Endothelial cell of umbilical vein (primary cell): ENCODE measurements around the gene CFAP43.

Source experiments
- CTCF ChIP-seq, 2 donors: IDR thresholded peaks; 1 replicate in 1 of 2; 2 replicates in 1 of 2; pipeline ENCODE4 v1.5.1; 2011; ENCODE audit warnings: low read length in 2 of 2, mild to moderate bottlenecking in 2 of 2, moderate library complexity in 2 of 2, control low read depth in 1 of 2, inconsistent platforms in 1 of 2, low read depth in 1 of 2; ENCODE audit not compliant: insufficient read depth in 1 of 2; ENCODE audit errors: extremely low read depth in 1 of 2
- FOS ChIP-seq: IDR thresholded peaks from 2 replicates; pipeline ENCODE4 v1.6.1; 2011; ENCODE audit warnings: mild to moderate bottlenecking, low read length, moderate library complexity, borderline replicate concordance; ENCODE audit not compliant: insufficient read depth
- POLR2A ChIP-seq: IDR thresholded peaks from 2 replicates; pipeline ENCODE4 v1.6.1; 2012; ENCODE audit warnings: low read depth, mild to moderate bottlenecking, control low read depth, low read length
- POLR2AphosphoS5 ChIP-seq: IDR thresholded peaks from 2 replicates; pipeline ENCODE4 v1.6.1; 2012; ENCODE audit warnings: low read depth, mild to moderate bottlenecking, control low read depth, low read length, moderate library complexity; ENCODE audit not compliant: insufficient read depth

- no peak for TF ChIP-seq CTCF (IDR thresholded peaks at IDR 0.05; ENCODE audit: extremely low read depth in 1 of 2, insufficient read depth in 1 of 2, low read depth in 1 of 2, low read length in 2 of 2)
- TF ChIP-seq POLR2AphosphoS5 = no peak
- TF ChIP-seq POLR2A = no peak
- TF ChIP-seq FOS = peak; percentile 42
These were observed 127.2 kb downstream of the CFAP43 start for GRCh38 chr10:104104926-104105325.
